Measurements from ENCODE around the gene ROCK2.

DNA sequence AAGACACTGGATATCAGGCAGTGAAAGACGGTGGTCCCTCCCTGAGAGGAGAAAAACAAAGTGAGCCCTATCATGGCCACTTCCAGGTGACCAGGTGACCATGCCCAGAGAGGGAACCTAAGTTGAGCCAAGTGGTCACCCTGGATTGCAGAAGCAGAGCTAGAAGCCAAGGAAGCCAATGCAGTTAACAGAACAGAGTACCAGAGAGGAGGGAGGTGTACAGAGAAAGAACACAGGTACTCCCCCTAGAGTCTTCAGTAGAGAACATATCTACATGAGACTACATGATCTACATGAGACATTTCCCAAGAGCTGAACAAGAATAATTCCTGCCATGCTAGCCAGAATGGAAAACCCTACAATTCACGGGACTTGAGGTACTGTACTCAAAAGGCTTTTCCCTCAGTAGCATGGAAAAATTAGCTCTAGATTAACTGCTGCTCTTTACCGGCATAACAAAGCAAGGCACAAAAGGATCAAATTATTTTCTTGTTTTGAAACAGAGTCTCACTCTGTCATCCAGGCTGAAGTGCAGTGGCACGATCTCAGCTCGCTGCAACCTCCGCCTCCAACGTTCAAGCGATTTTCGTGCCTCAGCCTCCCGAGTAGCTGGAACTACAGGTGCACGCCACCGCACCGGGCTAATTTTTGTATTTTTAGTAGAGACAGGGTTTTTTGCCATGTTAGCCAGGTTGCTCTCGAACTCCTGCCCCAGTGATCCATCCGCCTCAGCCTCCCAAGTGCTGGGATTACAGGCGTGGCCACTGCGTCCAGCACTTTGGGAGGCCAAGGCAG is 23.5 kb downstream of the ROCK2 start:
- TF ChIP-seq POLR2A (IDR thresholded peaks at IDR 0.05): no peak
- TF ChIP-seq, protein P1, sequence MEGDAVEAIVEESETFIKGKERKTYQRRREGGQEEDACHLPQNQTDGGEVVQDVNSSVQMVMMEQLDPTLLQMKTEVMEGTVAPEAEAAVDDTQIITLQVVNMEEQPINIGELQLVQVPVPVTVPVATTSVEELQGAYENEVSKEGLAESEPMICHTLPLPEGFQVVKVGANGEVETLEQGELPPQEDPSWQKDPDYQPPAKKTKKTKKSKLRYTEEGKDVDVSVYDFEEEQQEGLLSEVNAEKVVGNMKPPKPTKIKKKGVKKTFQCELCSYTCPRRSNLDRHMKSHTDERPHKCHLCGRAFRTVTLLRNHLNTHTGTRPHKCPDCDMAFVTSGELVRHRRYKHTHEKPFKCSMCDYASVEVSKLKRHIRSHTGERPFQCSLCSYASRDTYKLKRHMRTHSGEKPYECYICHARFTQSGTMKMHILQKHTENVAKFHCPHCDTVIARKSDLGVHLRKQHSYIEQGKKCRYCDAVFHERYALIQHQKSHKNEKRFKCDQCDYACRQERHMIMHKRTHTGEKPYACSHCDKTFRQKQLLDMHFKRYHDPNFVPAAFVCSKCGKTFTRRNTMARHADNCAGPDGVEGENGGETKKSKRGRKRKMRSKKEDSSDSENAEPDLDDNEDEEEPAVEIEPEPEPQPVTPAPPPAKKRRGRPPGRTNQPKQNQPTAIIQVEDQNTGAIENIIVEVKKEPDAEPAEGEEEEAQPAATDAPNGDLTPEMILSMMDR (IDR thresholded peaks at IDR 0.05): no peak
- TF ChIP-seq POLR2AphosphoS5 (IDR thresholded peaks at IDR 0.05): no peak
- no peak for TF ChIP-seq EP300 (IDR thresholded peaks at IDR 0.05)

Measured in sigmoid colon (tissue), 4 donors.